Thoracic aorta (tissue), 2 donors: Measurements from ENCODE around the gene SIPA1L3. TPM values are rescaled to one million over a fixed set of nuclear protein-coding genes. Genes with fewer than 3 reads are reported as not detected.

ENCODE experiments used
- ATAC-seq: fragments of 150-250 bp; one replicate; pipeline ENCODE4 v1.8.0; 2017; ENCODE audit warnings: low read depth; ENCODE audit not compliant: insufficient number of reproducible peaks, low FRiP score
- DNase-seq: peaks from one replicate; pipeline ENCODE4 v3.0.0-alpha.2; 2020; ENCODE audit warnings: low spot score
- H3K27ac ChIP-seq, 2 donors: fragments of 200-600 bp; sonication (generic); 1 replicate in 1 of 2; 2 replicates in 1 of 2; pipeline ENCODE4 v1.5.1; 2016; ENCODE audit warnings: mild to moderate bottlenecking in 2 of 2, moderate library complexity in 2 of 2
- H3K27me3 ChIP-seq: fragments of 200-600 bp; sonication (generic); replicated peaks from 2 replicates; pipeline ENCODE4 v1.6.0; 2016; ENCODE audit warnings: mild to moderate bottlenecking; ENCODE audit not compliant: insufficient read depth
- H3K36me3 ChIP-seq: fragments of 200-600 bp; sonication (generic); one replicate; pipeline ENCODE4 v1.5.1; 2016
- H3K4me1 ChIP-seq, 2 donors: fragments of 200-600 bp; sonication (generic); 1 replicate in 1 of 2; 2 replicates in 1 of 2; pipeline versions ENCODE4 v1.5.1 to v1.6.0; 2016; ENCODE audit warnings: low read depth in 2 of 2, mild to moderate bottlenecking in 1 of 2; ENCODE audit not compliant: control insufficient read depth in 1 of 2
- H3K4me3 ChIP-seq: fragments of 200-600 bp; sonication (generic); 2 replicates; pipeline ENCODE4 v1.5.1; 2016; ENCODE audit warnings: mild to moderate bottlenecking
- H3K9me3 ChIP-seq: fragments of 200-600 bp; sonication (generic); 2 replicates; pipeline ENCODE4 v1.5.1; 2016
- CTCF ChIP-seq: fragments of 200-600 bp; sonication (generic); IDR thresholded peaks from one replicate; pipeline ENCODE4 v1.5.1; 2019; ENCODE audit warnings: antibody characterized with exemption
- total RNA-seq, 2 donors: library from RNA; depleted of rRNA; stranded (reverse); fragments of >200 nt; gene quantifications; one replicate each; pipeline versions ENCODE4 v1.1.0 to v1.2.3, GENCODE V29; 2016

The SIPA1L3 gene
- total RNA-seq, 2 donors from 2014 or later, result 14.5 to 39.4 TPM

DNA sequence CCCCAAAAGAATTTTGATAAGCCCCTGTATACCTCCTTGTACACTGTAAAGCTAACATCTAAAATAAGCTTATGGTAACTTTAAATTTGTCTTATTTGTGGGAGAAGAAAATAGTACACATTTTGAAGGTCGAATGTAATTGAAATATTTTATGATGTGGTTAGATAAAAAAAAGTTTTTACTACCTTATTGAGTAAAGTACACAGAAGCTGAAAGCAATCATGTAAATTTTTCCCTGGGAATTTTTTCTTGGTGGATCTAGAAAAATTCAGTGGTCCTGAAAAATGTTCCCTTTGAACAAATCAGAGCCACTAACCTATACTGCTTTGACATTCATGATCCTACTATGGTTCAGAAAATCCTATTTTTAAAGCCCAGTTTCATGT, 46.9 kb downstream of the SIPA1L3 start:
- no peak for DNase-seq
- no peak for TF ChIP-seq CTCF
- Histone ChIP-seq H3K27ac (no peak overlapping the region), H3K4me1 (no peaks in the 10 kb centered on the region), H3K27me3 (no peaks in the 10 kb centered on the region), H3K9me3 (no peaks in the 10 kb centered on the region), H3K4me3 (no peak overlapping the region), H3K36me3 (no peaks in the 10 kb centered on the region)
- no peak for ATAC-seq

DNA sequence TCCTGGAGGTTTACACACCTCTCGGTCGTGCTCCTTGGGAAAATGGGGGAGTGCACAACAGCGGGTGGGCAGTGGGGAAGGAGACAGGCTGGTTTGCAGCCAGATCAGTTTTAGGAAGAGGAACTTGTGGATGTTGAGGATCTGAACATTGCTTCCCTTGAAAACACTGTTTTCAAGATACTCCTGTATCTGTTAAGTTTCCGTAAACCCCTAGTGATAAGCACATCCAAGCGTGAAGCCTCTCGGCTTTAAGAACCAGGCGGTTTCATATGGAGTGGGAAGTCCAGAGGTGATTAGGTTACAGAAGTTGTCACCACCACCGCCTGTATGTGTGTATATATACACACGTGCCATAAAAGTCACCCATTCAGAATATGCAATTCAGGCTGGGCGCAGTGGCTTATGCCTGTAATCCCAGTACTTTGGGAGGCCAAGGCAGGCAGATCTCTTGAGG, 47.4 kb downstream of the SIPA1L3 start:
- Histone ChIP-seq H3K27ac (no peak overlapping the region), H3K4me1 (peaks cover 0 to 3% of the 10 kb centered on the region in 2 donors), H3K4me3 (no peak overlapping the region), H3K36me3 (no peaks in the 10 kb centered on the region), H3K27me3 (no peaks in the 10 kb centered on the region), H3K9me3 (no peaks in the 10 kb centered on the region)
- no peak for DNase-seq
- no peak for ATAC-seq
- no peak for TF ChIP-seq CTCF

DNA sequence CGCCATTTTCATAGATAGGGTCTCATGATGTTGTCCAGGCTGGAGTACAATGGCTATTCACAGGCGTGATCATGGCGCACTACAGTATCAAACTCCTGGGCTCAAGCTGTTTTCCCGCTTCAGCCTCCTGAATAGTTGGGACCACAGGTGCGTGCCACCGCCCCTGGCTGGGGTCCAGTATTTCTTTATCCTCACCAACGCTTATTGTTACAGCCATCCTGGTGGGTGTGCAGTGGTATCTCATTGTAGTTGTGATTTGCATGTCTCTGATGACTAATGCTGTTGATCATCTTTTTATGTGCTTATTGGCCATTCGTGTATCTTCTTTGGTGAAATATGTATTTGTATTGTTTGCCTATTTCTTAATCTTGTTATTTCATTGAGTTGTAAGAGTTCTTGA, 49.0 kb downstream of the SIPA1L3 start:
- Histone ChIP-seq H3K27ac (no peak overlapping the region), H3K27me3 (no peaks in the 10 kb centered on the region), H3K9me3 (peaks cover 1% of the 10 kb centered on the region), H3K36me3 (no peaks in the 10 kb centered on the region), H3K4me1 (peaks cover 0 to 11% of the 10 kb centered on the region in 2 donors), H3K4me3 (no peak overlapping the region)
- no peak for TF ChIP-seq CTCF
- no peak for ATAC-seq
- DNase-seq, result no peak

DNA sequence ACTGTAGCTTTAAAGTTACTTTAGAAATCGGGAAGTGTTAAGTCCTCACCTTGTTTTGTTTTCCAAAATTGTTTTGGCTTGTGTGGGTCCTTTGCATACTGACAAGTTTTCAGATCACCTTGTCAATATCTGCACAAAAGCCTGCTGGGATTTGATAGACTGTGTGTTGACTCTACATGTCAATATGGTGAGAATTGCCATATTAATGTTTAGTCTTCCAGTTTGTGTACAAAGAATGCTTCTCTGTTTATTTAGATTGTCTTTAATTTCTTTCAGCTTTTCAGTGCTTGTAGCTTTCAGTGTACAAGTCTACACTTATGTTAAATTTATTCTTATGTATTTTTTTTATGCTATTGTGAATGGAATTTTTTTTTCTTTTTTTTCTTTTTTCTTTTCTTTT, 50.2 kb downstream of the SIPA1L3 start:
- TF ChIP-seq CTCF, result no peak
- Histone ChIP-seq H3K27me3 (no peaks in the 10 kb centered on the region), H3K4me3 (no peak overlapping the region), H3K36me3 (no peaks in the 10 kb centered on the region), H3K27ac (no peak overlapping the region), H3K4me1 (peaks cover 0 to 11% of the 10 kb centered on the region in 2 donors), H3K9me3 (peaks cover 4% of the 10 kb centered on the region)
- DNase-seq, result no peak
- ATAC-seq, result no peak

DNA sequence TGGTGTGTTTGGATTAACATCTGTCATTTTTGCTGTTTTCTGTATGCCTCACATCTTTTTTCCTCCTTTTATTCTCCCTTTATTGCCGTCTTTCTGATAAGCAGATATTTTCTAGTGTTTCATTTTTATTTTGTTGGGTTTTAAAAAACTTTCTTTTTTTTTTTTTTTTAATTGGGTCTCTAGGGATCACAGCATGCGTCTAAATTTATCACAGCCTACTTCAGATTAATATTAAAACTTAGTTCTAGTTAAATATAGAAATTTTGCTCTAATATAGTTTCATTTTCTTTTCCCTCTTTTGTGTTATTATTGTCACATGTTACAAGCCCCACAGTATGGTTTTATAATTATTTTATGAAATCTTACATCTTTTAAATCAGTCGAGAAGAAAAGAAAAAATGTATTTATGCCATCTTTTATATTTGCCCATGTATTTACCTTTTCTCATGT, 52.7 kb downstream of the SIPA1L3 start:
- Histone ChIP-seq H3K27ac (no peak overlapping the region), H3K4me3 (no peak overlapping the region), H3K36me3 (no peaks in the 10 kb centered on the region), H3K4me1 (peaks cover 6 to 22% of the 10 kb centered on the region in 2 donors), H3K9me3 (peaks cover 4% of the 10 kb centered on the region), H3K27me3 (no peaks in the 10 kb centered on the region)
- no peak for DNase-seq
- TF ChIP-seq CTCF, result no peak
- no peak for ATAC-seq
